Fibroblast of upper back skin (primary cell): ENCODE results near the gene FBF1.
"Not testable (repeated sequence)": the region's sequence is repeated elsewhere in the genome, so short reads cannot be mapped to it uniquely, and the experiment has no call there.

Experiments
- DNase-seq: peaks from one replicate; pipeline ENCODE4 v3.0.0-alpha.2; 2013

FBF1 gene

GRCh38 chr17:75873587-75874322, 67.1 kb downstream of the FBF1 start:
- DNase-seq = no peak

DNA sequence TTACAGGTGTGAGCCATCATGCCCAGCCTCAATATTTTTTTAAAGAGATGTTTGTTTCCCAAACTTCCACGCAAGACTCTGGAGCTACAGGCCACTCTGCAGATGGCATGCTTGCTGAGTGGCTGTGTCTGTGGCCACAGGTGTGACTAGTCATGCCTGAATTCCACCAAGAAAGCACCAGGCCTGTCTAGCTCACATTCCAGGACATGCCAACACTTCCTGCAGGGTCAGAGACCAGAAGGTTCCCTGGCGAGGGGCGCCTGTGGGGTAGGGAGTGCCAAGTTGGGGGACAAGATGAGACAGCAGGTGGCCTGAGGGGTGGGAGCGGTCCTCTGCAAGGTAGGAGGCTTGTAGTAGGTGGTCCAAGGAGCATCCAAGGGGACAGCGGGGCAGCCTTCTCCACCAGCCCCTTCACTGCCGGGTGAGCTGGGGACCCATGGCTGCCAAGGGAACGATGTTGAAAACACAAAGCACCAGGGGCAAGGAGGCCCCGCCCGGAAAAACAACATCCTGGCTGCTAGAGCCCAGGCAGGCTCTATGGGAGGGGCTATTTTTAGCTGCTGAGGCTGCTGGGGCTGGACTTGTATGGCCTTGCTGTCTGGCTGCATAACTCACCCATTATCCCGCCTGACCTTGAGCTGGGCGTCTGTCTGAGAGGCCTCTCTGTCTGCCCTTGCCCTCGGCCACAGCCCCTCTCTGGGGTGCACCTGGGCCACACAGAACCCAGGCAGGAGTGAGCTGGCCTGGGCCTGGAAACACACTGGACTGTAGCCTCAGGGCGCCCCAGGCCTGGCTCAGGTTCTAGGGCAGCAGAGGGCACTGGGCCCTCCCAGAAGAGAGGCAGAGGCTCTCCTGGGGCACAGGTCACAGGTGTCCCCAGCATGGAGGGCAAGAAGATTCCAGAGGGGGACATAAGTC, 68.1 kb downstream of the FBF1 start:
- peak; percentile 45 for DNase-seq

DNA sequence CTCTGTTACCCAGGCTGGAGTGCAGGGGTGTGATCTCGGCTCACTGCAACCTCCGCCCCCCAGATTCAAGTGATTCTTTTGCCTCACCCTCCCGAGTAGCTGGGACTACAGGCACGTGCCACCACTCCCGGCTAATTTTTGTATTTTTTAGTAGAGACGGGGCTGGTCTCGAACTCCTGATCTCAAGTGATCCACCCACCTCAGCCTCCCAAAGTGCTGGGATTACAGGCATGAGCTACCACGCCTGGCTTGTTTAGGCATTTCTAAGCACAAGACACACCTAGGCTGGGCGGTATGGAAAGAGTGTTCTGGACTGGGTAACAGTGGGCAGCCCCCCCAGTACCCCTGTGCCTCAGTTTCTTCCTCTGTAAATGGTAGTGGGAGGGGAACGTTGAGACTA, 70.6 kb downstream of the FBF1 start:
- DNase-seq = not testable (repeated sequence)

DNA sequence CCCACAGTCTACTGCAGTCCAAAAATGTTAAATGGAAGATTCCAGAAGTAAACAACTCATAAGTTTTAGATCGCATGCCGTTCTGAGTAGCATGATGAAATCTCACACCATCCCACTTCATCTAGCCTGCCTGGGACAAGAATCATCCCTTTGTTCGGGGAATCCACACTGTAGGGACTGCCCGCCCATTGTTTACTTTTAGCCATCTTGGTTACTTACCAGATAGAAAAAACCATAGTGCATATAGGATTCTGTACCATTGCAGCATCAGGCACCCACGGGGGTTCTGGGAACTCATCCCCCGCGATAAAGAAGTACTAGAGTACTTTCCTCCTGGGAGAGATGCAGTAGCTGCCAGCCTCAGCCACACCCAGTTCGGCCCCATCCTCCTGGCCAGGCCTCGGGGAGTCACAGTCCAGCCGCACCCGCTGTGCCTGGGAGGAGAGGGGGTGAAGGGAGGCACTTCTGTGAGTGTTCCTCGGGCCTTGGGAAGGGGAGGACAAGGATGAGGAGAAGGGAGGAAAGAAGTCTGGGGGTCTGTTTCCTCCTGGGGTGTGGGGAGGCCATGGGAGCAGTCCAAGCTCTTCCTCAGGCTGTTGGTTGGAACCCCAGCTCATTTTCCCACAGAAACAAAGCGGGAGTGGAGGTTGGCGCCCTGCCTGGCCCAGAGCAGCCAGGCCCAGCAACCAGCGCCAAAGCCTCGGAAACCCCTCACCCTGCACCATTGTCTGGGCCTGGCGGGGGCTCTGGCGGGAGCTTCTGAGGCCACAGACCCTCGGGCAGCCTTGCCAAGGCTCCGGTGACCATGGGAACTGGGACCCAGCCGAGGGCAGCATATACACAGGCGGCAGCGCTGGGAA, 71.3 kb downstream of the FBF1 start:
- peak; percentile 19 for DNase-seq

- DNase-seq = not testable (repeated sequence)
Measured at GRCh38 chr17:75868730-75869281, 72.0 kb downstream of the FBF1 start.

DNA sequence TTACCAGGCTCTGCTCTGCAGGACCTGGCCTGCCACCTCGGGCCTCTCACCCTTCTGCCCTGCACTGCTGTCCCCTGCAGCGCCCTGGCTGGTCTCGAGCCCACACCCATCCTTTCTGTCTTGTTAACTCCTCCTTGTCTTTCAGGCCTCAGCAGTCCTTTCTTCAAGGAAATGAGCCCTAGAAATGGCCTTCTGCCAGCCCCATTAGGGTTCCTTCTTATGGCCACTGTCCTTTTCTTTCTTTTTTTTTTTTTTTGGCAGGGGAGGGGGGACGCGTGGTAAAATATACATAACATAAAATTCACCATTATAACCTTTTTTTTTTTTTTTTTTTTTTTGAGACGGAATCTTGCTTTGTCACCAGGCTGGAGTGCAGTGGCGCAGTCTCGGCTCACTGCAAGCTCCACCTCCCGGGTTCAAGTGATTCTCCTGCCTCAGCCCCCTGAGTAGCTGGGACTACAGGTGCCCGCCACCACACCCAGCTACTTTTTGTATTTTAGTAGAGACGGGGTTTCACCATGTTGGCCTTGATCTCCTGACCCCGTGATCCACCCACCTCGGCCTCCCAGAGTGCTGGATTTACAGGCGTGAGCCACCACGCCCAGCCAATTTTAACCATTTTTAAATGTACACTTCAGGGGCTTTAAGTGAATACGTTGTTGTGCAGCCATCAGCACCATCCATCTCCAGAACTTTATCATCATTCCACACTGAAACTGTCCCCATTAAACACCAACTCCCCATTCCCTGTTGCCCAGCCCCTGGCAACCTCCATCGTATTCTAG, 75.2 kb downstream of the FBF1 start:
- not testable (repeated sequence) for DNase-seq

- DNase-seq = not testable (repeated sequence)
Measured at GRCh38 chr17:75864887-75865286, 76.0 kb downstream of the FBF1 start.

DNA sequence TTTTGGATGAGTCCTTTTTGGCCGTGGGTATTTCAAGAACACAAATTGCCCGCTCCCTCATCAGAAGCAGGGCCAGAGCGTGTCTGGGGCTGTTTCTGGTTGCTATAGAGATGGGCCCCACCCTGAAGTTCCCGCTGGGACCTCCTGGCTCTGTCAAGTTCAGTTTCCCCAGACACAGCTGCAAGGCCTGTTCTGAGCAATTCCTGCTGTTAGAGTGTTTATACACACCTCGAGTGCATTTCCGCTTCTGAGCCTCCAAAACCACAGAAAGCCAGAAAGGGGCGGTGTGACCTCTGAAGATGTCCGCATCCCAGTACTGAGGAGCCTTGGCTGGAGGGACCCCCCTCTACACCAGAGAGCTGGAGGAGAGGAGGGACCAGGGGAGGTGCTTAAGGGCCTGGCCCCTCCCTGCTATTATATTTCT, 76.4 kb downstream of the FBF1 start:
- peak; percentile 60 for DNase-seq

- no peak for DNase-seq
Measured at GRCh38 chr17:75861927-75862317, 78.9 kb downstream of the FBF1 start.
